Measurements from ENCODE around the gene TFF2.

TFF2 gene

GRCh38 chr21:42338729-42339715, 11.8 kb downstream of the TFF2 start:
- TF ChIP-seq, protein P1, sequence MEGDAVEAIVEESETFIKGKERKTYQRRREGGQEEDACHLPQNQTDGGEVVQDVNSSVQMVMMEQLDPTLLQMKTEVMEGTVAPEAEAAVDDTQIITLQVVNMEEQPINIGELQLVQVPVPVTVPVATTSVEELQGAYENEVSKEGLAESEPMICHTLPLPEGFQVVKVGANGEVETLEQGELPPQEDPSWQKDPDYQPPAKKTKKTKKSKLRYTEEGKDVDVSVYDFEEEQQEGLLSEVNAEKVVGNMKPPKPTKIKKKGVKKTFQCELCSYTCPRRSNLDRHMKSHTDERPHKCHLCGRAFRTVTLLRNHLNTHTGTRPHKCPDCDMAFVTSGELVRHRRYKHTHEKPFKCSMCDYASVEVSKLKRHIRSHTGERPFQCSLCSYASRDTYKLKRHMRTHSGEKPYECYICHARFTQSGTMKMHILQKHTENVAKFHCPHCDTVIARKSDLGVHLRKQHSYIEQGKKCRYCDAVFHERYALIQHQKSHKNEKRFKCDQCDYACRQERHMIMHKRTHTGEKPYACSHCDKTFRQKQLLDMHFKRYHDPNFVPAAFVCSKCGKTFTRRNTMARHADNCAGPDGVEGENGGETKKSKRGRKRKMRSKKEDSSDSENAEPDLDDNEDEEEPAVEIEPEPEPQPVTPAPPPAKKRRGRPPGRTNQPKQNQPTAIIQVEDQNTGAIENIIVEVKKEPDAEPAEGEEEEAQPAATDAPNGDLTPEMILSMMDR (IDR thresholded peaks at IDR 0.05; ENCODE audit: low read depth, low read length, missing control alignments), result no peak
- in situ Hi-C loops (cut with HindIII; ENCODE audit: low sequenced_read_pairs), result no loop called here
- H3K4me3 ChIP-seq (ENCODE audit: low read depth, low read length), result no peak overlapping the region
- DNase-seq (ENCODE audit: low read depth), result no peak

GRCh38 chr21:42337830-42338728, 12.7 kb downstream of the TFF2 start:
- in situ Hi-C loops (cut with HindIII; ENCODE audit: low sequenced_read_pairs), result no loop called here
- no peak overlapping the region for H3K4me3 ChIP-seq (ENCODE audit: low read depth, low read length)
- DNase-seq (ENCODE audit: low read depth), result peak; percentile 24
- TF ChIP-seq, protein P1 (IDR thresholded peaks at IDR 0.05; ENCODE audit: low read depth, low read length, missing control alignments), result peak; percentile 70

DNA sequence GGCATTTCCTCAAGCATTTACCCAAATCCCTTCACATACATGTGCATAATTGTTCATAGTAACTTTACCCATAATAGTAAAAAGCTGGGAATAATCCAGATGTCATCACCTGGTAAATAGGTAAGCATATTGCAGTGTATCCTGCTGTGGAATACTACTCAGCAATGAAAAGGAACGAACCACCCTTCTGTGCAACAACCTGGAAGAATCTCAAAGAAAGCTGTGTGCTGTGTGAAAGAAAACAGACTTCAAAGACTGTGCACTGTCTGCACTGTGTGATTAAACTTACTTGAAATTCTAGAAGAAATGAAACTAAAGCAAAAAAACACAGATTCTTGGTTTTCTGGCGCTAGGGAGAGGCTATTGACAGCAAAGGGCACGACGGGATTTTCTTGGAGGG, 13.5 kb downstream of the TFF2 start:
- in situ Hi-C loops (cut with HindIII; ENCODE audit: low sequenced_read_pairs), result no loop called here
- TF ChIP-seq, protein P1 (IDR thresholded peaks at IDR 0.05; ENCODE audit: low read depth, low read length, missing control alignments), result no peak
- no peak for DNase-seq (ENCODE audit: low read depth)
- no peak overlapping the region for H3K4me3 ChIP-seq (ENCODE audit: low read depth, low read length)

DNA sequence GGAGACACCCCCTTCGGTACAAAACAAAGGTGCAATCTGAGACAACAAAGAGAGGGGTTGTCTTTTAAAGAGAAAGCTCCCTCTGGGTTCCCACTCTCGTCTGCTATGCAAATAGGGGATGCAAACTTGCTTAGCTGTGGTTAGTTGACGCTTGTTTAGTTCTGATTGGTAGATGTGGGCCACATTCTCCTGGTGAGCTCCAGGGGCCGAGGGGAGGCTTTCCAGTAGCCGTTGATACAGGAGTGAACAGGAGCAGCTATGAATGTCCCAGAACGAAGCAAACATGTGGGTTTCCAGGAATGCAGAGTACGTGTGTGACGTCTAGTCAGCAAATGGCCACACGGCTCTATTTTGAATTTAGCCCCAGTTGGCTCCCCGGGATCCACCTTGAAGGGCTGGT, 14.7 kb downstream of the TFF2 start:
- TF ChIP-seq, protein P1 (IDR thresholded peaks at IDR 0.05; ENCODE audit: low read depth, low read length, missing control alignments), result no peak
- DNase-seq (ENCODE audit: low read depth), result no peak
- H3K4me3 ChIP-seq (ENCODE audit: low read depth, low read length), result no peak overlapping the region
- in situ Hi-C loops (cut with HindIII; ENCODE audit: low sequenced_read_pairs), result no loop called here

GRCh38 chr21:42332557-42333317, 18.1 kb downstream of the TFF2 start:
- H3K4me3 ChIP-seq (ENCODE audit: low read depth, low read length), result no peak overlapping the region
- no peak for DNase-seq (ENCODE audit: low read depth)
- TF ChIP-seq, protein P1 (IDR thresholded peaks at IDR 0.05; ENCODE audit: low read depth, low read length, missing control alignments), result no peak
- in situ Hi-C loops (cut with HindIII; ENCODE audit: low sequenced_read_pairs), result no loop called here

DNA sequence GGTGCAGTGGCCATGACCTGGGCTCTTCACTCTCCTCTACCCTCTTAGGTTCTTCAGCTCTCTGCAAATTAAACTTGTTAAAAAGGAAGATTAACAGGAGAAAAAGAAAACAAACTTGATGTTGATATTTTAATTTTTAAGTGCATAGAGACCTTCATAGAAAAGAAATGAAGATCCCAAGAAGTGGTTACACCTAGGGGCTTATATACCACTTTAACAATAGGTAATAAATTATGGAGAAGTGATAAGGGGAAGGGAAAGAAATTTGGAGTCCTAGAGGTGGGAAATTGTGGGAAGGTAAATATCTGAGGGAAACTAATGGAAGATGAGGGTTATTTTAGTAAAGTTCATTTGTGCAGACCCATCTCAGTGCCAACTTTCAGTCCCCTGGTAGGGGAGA, 19.1 kb downstream of the TFF2 start:
- in situ Hi-C loops (cut with HindIII; ENCODE audit: low sequenced_read_pairs), result no loop called here
- no peak for DNase-seq (ENCODE audit: low read depth)
- H3K4me3 ChIP-seq (ENCODE audit: low read depth, low read length), result no peak overlapping the region
- TF ChIP-seq, protein P1 (IDR thresholded peaks at IDR 0.05; ENCODE audit: low read depth, low read length, missing control alignments), result no peak
